HUES48 (cell line): Measurements from ENCODE around the gene FADS2.

Experiments
- H3K27ac ChIP-seq: one replicate; pipeline ENCODE4 v1.7.0; 2013; ENCODE audit warnings: low read depth, low read length, inconsistent platforms
- H3K27me3 ChIP-seq: 2 replicates; pipeline ENCODE4 v1.6.1; 2013; ENCODE audit warnings: mild to moderate bottlenecking, low read length; ENCODE audit not compliant: control insufficient read depth, insufficient read depth
- H3K36me3 ChIP-seq: 2 replicates; pipeline ENCODE4 v1.6.1; 2013; ENCODE audit warnings: low read length; ENCODE audit not compliant: control insufficient read depth, insufficient read depth
- H3K4me1 ChIP-seq: 2 replicates; pipeline ENCODE4 v1.6.1; 2013; ENCODE audit warnings: mild to moderate bottlenecking, low read length; ENCODE audit not compliant: control insufficient read depth, insufficient read depth
- H3K4me3 ChIP-seq: 2 replicates; pipeline ENCODE4 v1.5.1; 2013; ENCODE audit warnings: mild to moderate bottlenecking, low read depth, low read length
- H3K9ac ChIP-seq: 2 replicates; pipeline ENCODE4 v1.6.1; 2013; ENCODE audit warnings: mild to moderate bottlenecking, low read depth, low read length, moderate library complexity
- H3K9me3 ChIP-seq: 2 replicates; pipeline ENCODE4 v1.6.1; 2013; ENCODE audit warnings: low read length; ENCODE audit not compliant: control insufficient read depth, insufficient read depth

FADS2 gene

GRCh38 chr11:61905067-61905696 is 77.1 kb downstream of the FADS2 start:
- no peaks in the 10 kb centered on the region for H3K9me3 ChIP-seq

GRCh38 chr11:61905801-61906521 is 77.9 kb downstream of the FADS2 start:
- H3K9ac ChIP-seq, result no peak overlapping the region
- no peaks in the 10 kb centered on the region for H3K36me3 ChIP-seq

More at GRCh38 chr11:61905067-61905696, 77.1 kb downstream of the FADS2 start:
- Histone ChIP-seq H3K9ac (no peak overlapping the region), H3K36me3 (no peaks in the 10 kb centered on the region), H3K4me3 (no peak overlapping the region), H3K27ac (no peak overlapping the region), H3K4me1 (peaks cover 11% of the 10 kb centered on the region), H3K27me3 (no peaks in the 10 kb centered on the region)

GRCh38 chr11:61906522-61906909 is 78.4 kb downstream of the FADS2 start:
- H3K9me3 ChIP-seq, result no peaks in the 10 kb centered on the region
- H3K27ac ChIP-seq, result no peak overlapping the region
- H3K9ac ChIP-seq, result no peak overlapping the region
- no peaks in the 10 kb centered on the region for H3K27me3 ChIP-seq
- no peak overlapping the region for H3K4me3 ChIP-seq
- H3K36me3 ChIP-seq, result no peaks in the 10 kb centered on the region
- peaks cover 11% of the 10 kb centered on the region for H3K4me1 ChIP-seq

More at GRCh38 chr11:61905801-61906521, 77.9 kb downstream of the FADS2 start:
- no peaks in the 10 kb centered on the region for H3K27me3 ChIP-seq
- H3K27ac ChIP-seq, result no peak overlapping the region
- no peak overlapping the region for H3K4me3 ChIP-seq
- peaks cover 11% of the 10 kb centered on the region for H3K4me1 ChIP-seq
- no peaks in the 10 kb centered on the region for H3K9me3 ChIP-seq

DNA sequence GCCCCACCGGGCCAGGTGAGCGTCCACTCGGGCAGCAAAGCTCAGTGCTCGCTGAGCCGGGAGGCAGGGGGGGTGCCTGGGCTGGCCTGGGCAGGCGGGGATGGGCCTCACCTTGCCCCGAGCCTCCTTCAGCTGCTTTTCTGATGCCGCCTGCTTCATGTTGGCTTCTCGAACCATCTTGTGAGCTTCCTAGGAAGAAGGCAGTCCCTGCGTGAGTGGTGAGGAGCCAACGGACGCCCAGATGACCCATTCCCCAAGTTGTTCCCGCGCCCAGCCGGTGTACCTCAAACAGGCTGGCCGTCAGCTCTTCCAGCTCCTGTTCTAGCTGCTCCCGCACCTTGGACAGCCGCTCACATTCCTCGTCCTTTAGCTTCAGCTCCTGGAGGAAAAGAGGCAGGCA is 79.2 kb downstream of the FADS2 start:
- no peaks in the 10 kb centered on the region for H3K36me3 ChIP-seq
- no peaks in the 10 kb centered on the region for H3K9me3 ChIP-seq
- H3K27ac ChIP-seq, result no peak overlapping the region
- no peaks in the 10 kb centered on the region for H3K27me3 ChIP-seq
- H3K4me3 ChIP-seq, result no peak overlapping the region
- H3K9ac ChIP-seq, result no peak overlapping the region
- H3K4me1 ChIP-seq, result peaks cover 11% of the 10 kb centered on the region

GRCh38 chr11:61907871-61908729 is 80.0 kb downstream of the FADS2 start:
- Histone ChIP-seq H3K27me3 (no peaks in the 10 kb centered on the region), H3K27ac (no peak overlapping the region), H3K4me3 (no peak overlapping the region), H3K9me3 (no peaks in the 10 kb centered on the region), H3K36me3 (no peaks in the 10 kb centered on the region), H3K4me1 (peaks cover 11% of the 10 kb centered on the region), H3K9ac (no peak overlapping the region)

GRCh38 chr11:61908730-61909316 is 80.7 kb downstream of the FADS2 start:
- Histone ChIP-seq H3K36me3 (no peaks in the 10 kb centered on the region), H3K27ac (no peak overlapping the region), H3K4me3 (no peak overlapping the region), H3K9ac (no peak overlapping the region), H3K4me1 (peaks cover 11% of the 10 kb centered on the region), H3K27me3 (no peaks in the 10 kb centered on the region), H3K9me3 (no peaks in the 10 kb centered on the region)

DNA sequence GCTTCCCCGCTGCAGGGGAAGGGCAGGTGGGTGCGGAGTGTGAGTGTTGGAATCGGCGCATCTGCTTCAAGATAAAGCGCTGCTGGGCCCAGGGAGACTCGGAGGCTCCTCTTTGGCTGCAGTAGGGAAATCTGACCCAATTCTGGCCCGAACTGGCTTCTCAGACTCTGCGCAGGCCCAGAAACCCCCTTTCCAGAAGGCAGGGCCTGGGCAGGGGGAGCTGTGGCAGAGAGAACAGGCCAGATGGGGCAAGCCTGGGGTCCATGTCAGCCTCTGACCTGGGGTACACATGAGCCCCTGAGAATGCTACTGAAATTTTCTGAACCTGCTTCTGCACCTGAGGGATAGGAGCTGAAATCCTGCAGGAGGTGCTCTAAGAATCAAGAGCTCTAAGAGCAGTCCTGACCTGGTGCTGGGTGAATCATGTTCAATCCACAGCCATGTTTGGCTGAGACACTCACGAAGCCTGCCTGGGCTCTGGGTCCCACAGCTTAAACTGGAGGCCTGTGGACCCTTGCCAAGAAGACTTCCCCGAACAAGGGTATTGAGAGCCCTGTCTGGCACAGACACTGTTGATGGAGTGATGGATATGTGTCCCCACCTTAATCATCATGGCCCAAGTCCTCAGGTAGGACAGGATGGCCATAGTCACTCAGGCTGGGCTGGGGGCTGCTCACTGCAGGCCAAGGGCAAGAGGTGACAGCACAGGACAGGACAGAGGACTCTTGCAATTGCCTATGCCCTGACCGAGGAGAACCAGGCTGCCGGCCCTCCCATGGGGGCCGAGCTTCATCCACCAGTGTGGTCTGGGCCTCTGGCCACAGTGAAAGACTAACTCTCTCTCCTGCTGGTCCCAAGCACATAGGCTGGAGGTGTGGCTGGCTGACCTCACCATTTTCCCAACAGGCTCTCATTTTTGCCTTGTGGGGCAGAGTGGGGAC is 82.4 kb downstream of the FADS2 start:
- H3K4me1 ChIP-seq, result peaks cover 11% of the 10 kb centered on the region
- H3K9ac ChIP-seq, result no peak overlapping the region
- no peaks in the 10 kb centered on the region for H3K36me3 ChIP-seq

DNA sequence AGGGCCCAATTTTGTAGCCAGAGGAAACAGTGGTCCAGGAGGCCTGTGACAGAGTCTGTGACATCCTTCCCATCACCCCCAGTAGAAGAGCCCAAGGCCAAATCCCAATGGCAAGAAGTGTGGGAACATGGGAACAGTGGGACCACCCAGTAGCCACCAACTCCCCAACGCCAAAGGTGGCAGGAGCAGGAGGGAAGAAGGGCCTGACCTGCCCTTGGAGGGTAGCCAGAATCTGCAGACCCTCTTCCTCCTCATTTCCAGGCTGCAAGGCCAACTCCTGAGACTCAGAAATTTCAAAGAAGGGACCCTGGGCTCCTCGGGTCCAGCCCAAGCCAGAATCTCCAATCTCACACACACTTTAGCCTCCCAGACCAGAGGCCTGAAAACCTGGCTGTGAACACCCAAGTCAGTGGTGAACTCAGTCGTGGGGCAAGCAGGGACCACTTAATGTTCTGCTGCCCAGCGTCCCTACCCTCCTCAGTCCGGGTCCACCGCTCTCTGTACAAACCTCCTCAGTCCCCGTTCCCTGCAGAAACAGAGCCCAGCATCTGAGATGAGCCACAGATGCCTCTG is 83.1 kb downstream of the FADS2 start:
- H3K9me3 ChIP-seq, result no peaks in the 10 kb centered on the region
- no peak overlapping the region for H3K27ac ChIP-seq
- H3K36me3 ChIP-seq, result no peaks in the 10 kb centered on the region
- H3K27me3 ChIP-seq, result peaks cover under 1% of the 10 kb centered on the region; the same call in 1 of the 2 replicates
- no peak overlapping the region for H3K4me3 ChIP-seq
- H3K4me1 ChIP-seq, result peaks cover 11% of the 10 kb centered on the region
- no peak overlapping the region for H3K9ac ChIP-seq

More for the DNA sequence above, 82.4 kb downstream of the FADS2 start:
- Histone ChIP-seq H3K27ac (no peak overlapping the region), H3K9me3 (no peaks in the 10 kb centered on the region), H3K27me3 (no peaks in the 10 kb centered on the region), H3K4me3 (no peak overlapping the region)

- no peaks in the 10 kb centered on the region for H3K9me3 ChIP-seq
- H3K4me3 ChIP-seq, result no peak overlapping the region
- H3K27ac ChIP-seq, result no peak overlapping the region
- no peaks in the 10 kb centered on the region for H3K36me3 ChIP-seq
- no peak overlapping the region for H3K9ac ChIP-seq
- peaks cover 7% of the 10 kb centered on the region for H3K27me3 ChIP-seq
- H3K4me1 ChIP-seq, result peaks cover 11% of the 10 kb centered on the region
Observed at GRCh38 chr11:61911701-61912529, 83.8 kb downstream of the FADS2 start.
